LoVo (cell line): ENCODE data around the gene USP21.
"Not testable (repeated sequence)": the region's sequence is repeated elsewhere in the genome, so short reads cannot be mapped to it uniquely, and the experiment has no call there.

ENCODE experiments used
- DNase-seq: peaks from one replicate; pipeline ENCODE4 v3.0.0-alpha.2; 2016; ENCODE audit warnings: low spot score

USP21 gene, protein sequence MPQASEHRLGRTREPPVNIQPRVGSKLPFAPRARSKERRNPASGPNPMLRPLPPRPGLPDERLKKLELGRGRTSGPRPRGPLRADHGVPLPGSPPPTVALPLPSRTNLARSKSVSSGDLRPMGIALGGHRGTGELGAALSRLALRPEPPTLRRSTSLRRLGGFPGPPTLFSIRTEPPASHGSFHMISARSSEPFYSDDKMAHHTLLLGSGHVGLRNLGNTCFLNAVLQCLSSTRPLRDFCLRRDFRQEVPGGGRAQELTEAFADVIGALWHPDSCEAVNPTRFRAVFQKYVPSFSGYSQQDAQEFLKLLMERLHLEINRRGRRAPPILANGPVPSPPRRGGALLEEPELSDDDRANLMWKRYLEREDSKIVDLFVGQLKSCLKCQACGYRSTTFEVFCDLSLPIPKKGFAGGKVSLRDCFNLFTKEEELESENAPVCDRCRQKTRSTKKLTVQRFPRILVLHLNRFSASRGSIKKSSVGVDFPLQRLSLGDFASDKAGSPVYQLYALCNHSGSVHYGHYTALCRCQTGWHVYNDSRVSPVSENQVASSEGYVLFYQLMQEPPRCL

DNA sequence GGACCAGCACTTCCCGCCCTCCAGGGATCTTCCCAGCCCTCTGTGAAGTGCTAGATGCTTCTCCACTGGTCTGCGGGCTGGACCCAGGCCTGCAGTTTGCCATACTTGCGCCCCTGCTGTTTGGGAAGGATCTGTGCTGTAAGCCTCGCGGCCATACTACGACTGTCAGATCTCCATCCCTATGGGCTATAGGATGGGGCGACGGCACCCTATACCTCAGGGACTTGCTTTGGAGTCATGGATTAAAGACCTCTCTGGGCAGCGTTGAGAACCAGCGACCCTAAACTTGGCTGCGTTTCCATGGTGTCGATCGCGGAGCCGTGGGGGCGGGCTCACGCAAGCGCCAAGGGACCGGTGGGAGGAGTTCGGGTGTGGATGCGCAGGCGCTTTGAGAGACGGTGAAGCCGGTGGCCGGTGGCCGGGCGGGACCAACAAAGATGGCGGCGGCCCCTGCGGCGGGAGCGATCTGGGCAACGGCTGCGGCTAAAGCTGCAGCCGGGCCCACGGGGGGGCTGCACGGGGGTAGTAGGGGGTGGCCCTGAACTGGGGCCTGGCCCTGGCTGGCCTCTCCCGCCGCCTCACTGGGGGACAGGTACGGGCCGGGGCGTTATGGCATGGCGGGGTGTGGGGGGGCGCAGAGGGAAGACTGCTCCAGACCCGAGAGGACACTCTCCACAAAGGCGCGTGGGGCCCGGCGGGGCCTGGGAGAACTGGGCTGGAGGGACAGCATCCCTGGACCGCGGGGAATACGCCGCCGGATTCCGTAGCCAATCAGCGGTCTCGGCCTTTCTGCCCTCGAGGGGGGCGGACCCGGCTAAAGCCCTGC, at the start of gene USP21:
TSS of gene USP21 (plus strand) at position 414 of the 826 bp plus-strand sequence. CDS start 1,141 bp downstream, outside the sequence.
- peak; percentile 91 for DNase-seq

- DNase-seq: no peak
Observed at GRCh38 chr1:161111117-161111516, 48.2 kb upstream of the USP21 start.

GRCh38 chr1:161111527-161111926, 47.8 kb upstream of the USP21 start:
- no peak for DNase-seq

GRCh38 chr1:161113915-161114314, 45.4 kb upstream of the USP21 start:
- DNase-seq: no peak

GRCh38 chr1:161114556-161114955, 44.7 kb upstream of the USP21 start:
- no peak for DNase-seq

DNA sequence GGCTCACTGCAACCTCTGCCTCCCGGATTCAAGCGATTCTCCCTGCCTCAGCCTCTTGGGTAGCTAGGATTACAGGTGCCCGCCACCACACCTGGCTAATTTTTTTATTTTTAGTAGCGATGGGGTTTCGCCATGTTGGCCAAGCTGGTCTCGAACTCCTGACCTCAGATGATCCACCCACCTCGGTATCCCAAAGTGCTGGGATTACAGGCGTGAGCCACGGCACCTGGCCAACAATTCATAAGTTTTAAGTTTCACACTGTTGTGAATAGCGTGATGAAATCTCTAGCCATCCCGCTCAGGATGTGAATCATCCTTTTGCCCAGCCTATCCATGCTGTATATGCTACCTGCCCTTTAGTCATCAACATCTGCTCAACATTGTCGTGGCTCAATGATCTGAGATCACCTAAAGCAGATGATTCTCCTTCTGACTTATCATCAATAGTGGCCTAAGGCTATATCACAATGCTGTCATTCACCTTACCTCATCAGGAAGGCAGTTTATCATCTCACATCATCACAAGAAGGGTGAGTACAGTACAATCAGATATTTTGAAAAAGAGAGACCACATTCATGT, 44.1 kb upstream of the USP21 start:
- peak; percentile 63 for DNase-seq

- not testable (repeated sequence) for DNase-seq
Observed at GRCh38 chr1:161115961-161116360, 43.3 kb upstream of the USP21 start.

DNA sequence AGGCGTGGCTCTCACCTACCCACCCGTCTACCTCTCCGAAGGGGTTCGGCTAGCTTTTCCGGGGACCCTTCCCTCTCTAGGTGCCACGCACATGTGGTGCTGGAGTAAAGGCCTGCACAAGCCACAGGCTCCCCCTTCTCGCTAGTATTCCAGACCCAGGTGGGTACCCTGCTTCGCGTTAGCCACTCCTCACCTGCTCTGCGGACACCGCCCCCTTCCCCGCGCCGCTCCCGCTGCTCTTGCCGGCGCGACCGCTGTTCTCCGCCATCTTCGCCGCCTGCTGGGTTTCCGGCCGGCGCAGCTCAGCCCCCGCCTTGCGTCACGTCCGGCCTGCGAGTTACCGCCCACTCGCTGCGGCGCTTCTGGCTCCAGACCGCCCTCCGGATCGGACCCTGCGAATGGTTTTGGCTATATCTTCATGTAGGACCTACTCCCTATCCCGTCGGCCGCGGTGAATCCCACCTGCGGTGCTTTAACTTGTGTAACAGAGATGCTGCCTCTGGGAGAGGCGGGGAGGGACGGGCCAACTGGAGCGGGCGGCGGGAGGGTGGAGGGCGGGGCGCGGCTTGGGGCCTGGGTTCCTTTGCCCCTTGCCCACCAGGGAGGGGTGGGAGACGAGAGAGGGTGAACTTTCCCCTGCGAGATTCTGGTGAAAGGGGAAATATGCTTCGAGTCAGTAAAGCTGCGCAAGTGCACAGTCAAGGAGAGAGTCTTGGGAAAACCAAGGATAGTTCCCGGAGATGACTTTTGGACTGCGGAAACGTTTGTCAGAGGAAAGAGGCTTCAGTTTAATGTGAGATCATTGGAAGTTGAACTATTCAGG, 41.3 kb upstream of the USP21 start, which contains the start of the genes NIT1 and PFDN2:
TSS of gene NIT1 (plus strand) at position 347 of the 823 bp plus-strand sequence. CDS start at position 419, 72 bp downstream.
TSS of gene PFDN2 (minus strand) at position 279 of the 823 bp plus-strand sequence. CDS start at position 268, 11 bp downstream.
- DNase-seq: peak; percentile 90

DNA sequence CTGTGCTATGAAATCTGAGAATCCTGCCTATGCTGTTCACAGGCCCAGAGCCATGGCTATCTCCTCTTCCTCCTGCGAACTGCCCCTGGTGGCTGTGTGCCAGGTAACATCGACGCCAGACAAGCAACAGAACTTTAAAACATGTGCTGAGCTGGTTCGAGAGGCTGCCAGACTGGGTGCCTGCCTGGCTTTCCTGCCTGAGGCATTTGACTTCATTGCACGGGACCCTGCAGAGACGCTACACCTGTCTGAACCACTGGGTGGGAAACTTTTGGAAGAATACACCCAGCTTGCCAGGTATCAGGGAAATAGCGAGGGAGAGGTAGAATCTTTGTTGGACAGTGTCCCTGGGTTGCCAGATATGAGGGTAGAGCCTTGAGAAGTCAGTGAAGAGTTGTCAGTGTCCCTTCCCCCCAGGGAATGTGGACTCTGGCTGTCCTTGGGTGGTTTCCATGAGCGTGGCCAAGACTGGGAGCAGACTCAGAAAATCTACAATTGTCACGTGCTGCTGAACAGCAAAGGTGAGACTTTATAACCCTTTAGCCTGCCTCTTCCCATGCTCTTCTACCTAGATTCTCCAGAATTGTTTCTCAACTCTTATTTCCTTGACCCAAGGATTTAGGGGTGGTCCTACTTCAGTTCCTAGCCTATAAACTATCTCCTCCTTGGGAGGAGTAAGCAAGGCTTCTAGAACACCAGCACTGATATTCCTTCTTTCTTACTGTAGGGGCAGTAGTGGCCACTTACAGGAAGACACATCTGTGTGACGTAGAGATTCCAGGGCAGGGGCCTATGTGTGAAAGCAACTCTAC, 40.0 kb upstream of the USP21 start:
- DNase-seq: peak; percentile 59

- DNase-seq: no peak
Observed at GRCh38 chr1:161121042-161121650, 38.2 kb upstream of the USP21 start.

GRCh38 chr1:161121834-161122233, 37.5 kb upstream of the USP21 start:
- no peak for DNase-seq

DNA sequence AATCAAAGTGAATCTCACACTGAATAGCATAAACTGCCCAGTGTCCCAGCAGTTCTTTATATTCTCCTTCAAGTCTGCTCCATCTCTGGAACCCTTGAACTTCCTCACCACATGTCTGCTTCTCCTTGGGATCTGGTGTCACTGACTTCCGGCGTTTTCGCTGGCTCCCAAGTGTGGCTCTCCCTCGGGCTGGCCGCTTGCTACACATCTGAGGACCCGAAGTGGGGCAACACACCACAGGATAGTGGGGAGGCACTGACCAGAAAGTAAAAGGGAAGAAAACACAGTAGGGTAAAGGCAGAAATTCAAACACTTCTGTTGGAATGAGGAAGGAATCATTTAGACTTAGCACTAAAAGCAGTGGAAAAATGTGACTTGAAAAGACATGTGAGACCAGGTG, 36.3 kb upstream of the USP21 start:
- no peak for DNase-seq

DNA sequence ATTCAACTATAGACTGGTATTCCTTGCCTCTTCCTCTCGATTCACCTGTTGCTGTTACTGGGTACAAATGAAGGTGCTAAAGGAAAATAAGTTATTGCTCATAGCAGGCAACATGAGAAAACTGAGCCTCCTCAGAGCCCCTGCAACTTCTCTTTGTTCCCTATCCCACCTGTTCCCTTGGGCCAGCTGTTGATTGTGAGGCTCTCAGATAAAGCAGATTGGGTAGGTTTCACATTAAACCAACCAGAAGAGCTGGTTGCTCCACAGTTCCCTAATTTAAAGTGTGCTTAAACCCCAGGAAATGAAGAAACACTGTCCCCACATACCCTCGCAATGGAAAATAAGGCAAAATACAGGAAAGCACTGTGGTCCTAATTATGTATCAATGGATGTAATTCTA, 31.7 kb upstream of the USP21 start:
- DNase-seq: no peak

DNA sequence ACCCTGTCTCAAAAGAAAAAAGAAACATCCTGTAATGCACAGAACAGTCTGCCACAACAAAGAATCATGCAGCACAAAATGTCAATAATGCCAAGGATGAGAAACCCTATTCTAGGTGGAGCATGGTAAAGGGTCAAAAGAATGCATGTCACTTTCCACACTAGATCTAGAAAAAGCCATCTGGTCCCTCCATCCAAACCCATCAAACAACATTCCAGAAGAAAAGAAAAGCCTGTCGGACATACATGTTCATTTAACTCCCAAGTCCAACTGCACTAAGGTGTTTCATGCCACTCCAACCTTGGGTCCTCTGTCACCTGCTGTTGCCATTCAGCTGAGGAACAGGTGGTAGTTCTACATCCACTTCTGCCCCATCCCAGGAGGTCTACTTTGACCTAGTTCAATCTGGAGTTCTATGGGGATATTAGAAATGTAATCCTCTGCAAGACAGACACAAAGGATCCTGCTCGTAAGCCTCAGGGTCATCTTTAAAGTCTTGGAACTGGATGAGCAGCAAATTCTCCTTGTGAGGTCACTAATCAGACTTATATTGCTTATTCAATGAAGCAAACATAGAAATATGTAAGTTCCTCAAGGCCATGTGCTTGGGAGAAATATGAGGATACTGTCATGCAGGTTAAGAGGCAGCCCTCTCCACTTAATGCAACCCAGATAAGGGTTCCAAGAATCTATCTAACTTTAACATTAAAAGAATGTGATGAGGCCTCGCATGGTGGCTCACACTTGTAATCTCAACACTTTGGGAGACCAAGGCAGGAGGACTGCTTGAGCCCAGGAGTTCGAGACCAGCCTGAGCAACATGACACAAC, 30.5 kb upstream of the USP21 start:
- DNase-seq: no peak

DNA sequence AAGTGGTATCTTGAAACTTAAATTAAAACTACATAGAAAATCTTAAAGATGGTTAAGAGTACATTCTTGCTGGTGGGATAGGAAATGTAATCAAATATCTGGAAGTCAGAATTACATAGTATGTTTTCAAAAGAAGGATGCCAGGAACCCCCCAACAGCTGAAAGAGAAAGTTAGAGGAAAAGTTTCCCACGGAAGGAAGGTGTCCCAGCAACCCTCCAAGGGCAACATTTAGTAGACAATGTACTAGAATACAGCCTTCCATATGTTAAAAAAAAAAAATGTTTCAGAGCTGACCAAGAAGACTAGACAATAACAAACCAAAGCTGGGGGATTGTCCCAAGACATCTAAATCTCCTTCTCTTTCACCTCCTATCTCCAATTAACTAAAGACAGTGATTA, 29.0 kb upstream of the USP21 start:
- no peak for DNase-seq

GRCh38 chr1:161131523-161132409, 27.5 kb upstream of the USP21 start:
- no peak for DNase-seq

- peak; percentile 94 for DNase-seq
Observed at GRCh38 chr1:161132410-161133219, 26.7 kb upstream of the USP21 start, which contains the start of gene DEDD. TSS of gene DEDD (minus strand) at chr1:161132667. CDS start at chr1:161124462, 8,205 bp downstream.
